OCI-LY3 (cell line): ENCODE results near the gene AKAP6.

Source experiments
- CTCF ChIP-seq: fragments of 200-600, 300-600 bp; sonication (generic); IDR thresholded peaks from 2 replicates; pipeline ENCODE4 v1.5.1; 2014; ENCODE audit warnings: antibody characterized with exemption, low read length, low read depth
- EZH2phosphoT487 ChIP-seq: fragments of 200-600 bp; shearing (Covaris generic); IDR thresholded peaks from 2 replicates; pipeline ENCODE4 v1.6.1; 2018; ENCODE audit warnings: antibody characterized with exemption, mixed run types, low read depth

GRCh38 chr14:32434880-32435279, 105.8 kb downstream of the AKAP6 start:
- no peak for TF ChIP-seq CTCF
- no peak for TF ChIP-seq EZH2phosphoT487
